ENCODE results near the gene ZNF879. TPM values are rescaled to one million over a fixed set of nuclear protein-coding genes. Genes with fewer than 3 reads are reported as not detected.

Gene ZNF879
- total RNA-seq, 1 donor from 2014 or later = 10.4 TPM

GRCh38 chr5:179044765-179045164 lies 21.2 kb downstream of the ZNF879 start:
- Mint-ChIP-seq H3K27me3 (ENCODE audit: insufficient read depth, low read depth) (no peaks in the 10 kb centered on the region), H3K4me1 (no peaks in the 10 kb centered on the region), H3K9me3 (peaks cover 35% of the 10 kb centered on the region), H3K4me3 (no peak overlapping the region), H3K36me3 (no peaks in the 10 kb centered on the region), H3K27ac (no peak overlapping the region)
- Histone ChIP-seq H3F3A (ENCODE audit: low read depth) (no peaks in the 10 kb centered on the region), H3K27ac (no peak overlapping the region), H3K4me1 (no peaks in the 10 kb centered on the region), H3K27me3 (no peaks in the 10 kb centered on the region), H3K9ac (no peak overlapping the region), H3K36me3 (no peaks in the 10 kb centered on the region), H3K9me3 (ENCODE audit: low read depth) (peaks cover 17% of the 10 kb centered on the region), H2AFZ (replicated peaks) (no peak overlapping the region), H3K79me2 (ENCODE audit: low read depth) (no peaks in the 10 kb centered on the region), H3K4me3 (no peak overlapping the region), H3K4me2 (no peak overlapping the region), H4K20me1 (ENCODE audit: low read depth) (no peaks in the 10 kb centered on the region)
- no peak for TF ChIP-seq CTCF (IDR thresholded peaks at IDR 0.05)
- TF ChIP-seq EZH2 (IDR thresholded peaks at IDR 0.05) = no peak
- no peak for TF ChIP-seq EZH2phosphoT487 (IDR thresholded peaks at IDR 0.05)
- DNase-seq (ENCODE audit: low spot score) = no peak

GRCh38 chr5:179051784-179052183 lies 28.2 kb downstream of the ZNF879 start:
- peaks cover 7% of the 10 kb centered on the region for H3F3A ChIP-seq (ENCODE audit: low read depth)
- H3K9ac ChIP-seq = no peak overlapping the region
- H3K27ac Mint-ChIP-seq = no peak overlapping the region
- TF ChIP-seq EZH2 (IDR thresholded peaks at IDR 0.05) = no peak
- TF ChIP-seq CTCF (IDR thresholded peaks at IDR 0.05) = no peak
- TF ChIP-seq EZH2phosphoT487 (IDR thresholded peaks at IDR 0.05) = no peak
- no peaks in the 10 kb centered on the region for H3K9me3 ChIP-seq (ENCODE audit: low read depth)
- H3K4me1 Mint-ChIP-seq = no peaks in the 10 kb centered on the region
- H3K27me3 Mint-ChIP-seq (ENCODE audit: insufficient read depth, low read depth) = no peaks in the 10 kb centered on the region
- no peaks in the 10 kb centered on the region for H3K4me1 ChIP-seq
- H2AFZ ChIP-seq (replicated peaks) = no peak overlapping the region
- no peak overlapping the region for H3K4me3 ChIP-seq
- no peak overlapping the region for H3K27ac ChIP-seq
- peaks cover 36% of the 10 kb centered on the region for H3K9me3 Mint-ChIP-seq
- DNase-seq (ENCODE audit: low spot score) = no peak
- H3K36me3 ChIP-seq = no peaks in the 10 kb centered on the region
- H4K20me1 ChIP-seq (ENCODE audit: low read depth) = no peaks in the 10 kb centered on the region
- no peaks in the 10 kb centered on the region for H3K27me3 ChIP-seq
- H3K4me3 Mint-ChIP-seq = no peak overlapping the region
- H3K79me2 ChIP-seq (ENCODE audit: low read depth) = no peaks in the 10 kb centered on the region
- H3K4me2 ChIP-seq = no peak overlapping the region
- no peaks in the 10 kb centered on the region for H3K36me3 Mint-ChIP-seq

- H3F3A ChIP-seq (ENCODE audit: low read depth) = peaks cover 7% of the 10 kb centered on the region
- no peak overlapping the region for H3K9ac ChIP-seq
- H3K4me2 ChIP-seq = no peak overlapping the region
- H3K27me3 ChIP-seq = peaks cover 7% of the 10 kb centered on the region
- no peaks in the 10 kb centered on the region for H3K36me3 Mint-ChIP-seq
- peaks cover 34% of the 10 kb centered on the region for H3K9me3 Mint-ChIP-seq
- H2AFZ ChIP-seq (replicated peaks) = no peak overlapping the region
- H3K9me3 ChIP-seq (ENCODE audit: low read depth) = peaks cover 1% of the 10 kb centered on the region
- no peaks in the 10 kb centered on the region for H4K20me1 ChIP-seq (ENCODE audit: low read depth)
- no peaks in the 10 kb centered on the region for H3K79me2 ChIP-seq (ENCODE audit: low read depth)
- H3K36me3 ChIP-seq = no peaks in the 10 kb centered on the region
- no peak overlapping the region for H3K27ac Mint-ChIP-seq
- H3K27ac ChIP-seq = no peak overlapping the region
- H3K4me3 Mint-ChIP-seq = no peak overlapping the region
- peaks cover 2% of the 10 kb centered on the region for H3K27me3 Mint-ChIP-seq (ENCODE audit: insufficient read depth, low read depth)
- H3K4me3 ChIP-seq = no peak overlapping the region
- H3K4me1 ChIP-seq = no peaks in the 10 kb centered on the region
- DNase-seq (ENCODE audit: low spot score) = no peak
- no peaks in the 10 kb centered on the region for H3K4me1 Mint-ChIP-seq
- TF ChIP-seq EZH2 (IDR thresholded peaks at IDR 0.05) (no peak), CTCF (IDR thresholded peaks at IDR 0.05) (no peak), EZH2phosphoT487 (IDR thresholded peaks at IDR 0.05) (no peak)
These were observed 30.6 kb downstream of the ZNF879 start for GRCh38 chr5:179054036-179054785.
